HepG2 (cell line): Measurements from ENCODE around the gene SETD1A. TPM values are rescaled to one million over a fixed set of nuclear protein-coding genes. Genes with fewer than 3 reads are reported as not detected.

ENCODE experiments used
- BCLAF1 ChIP-seq: fragments of 450-650 bp; IDR thresholded peaks from 2 replicates; pipeline ENCODE4 v1.6.1; 2017; ENCODE audit warnings: mild to moderate bottlenecking
- CBX1 ChIP-seq: IDR thresholded peaks from one replicate; pipeline ENCODE4 v1.6.1; 2016; ENCODE audit warnings: antibody characterized with exemption, low read depth
- FOXO1 ChIP-seq: sonication (generic); formaldehyde crosslinking; IDR thresholded peaks from 2 replicates; pipeline ENCODE4 v1.4.0; 2020; ENCODE audit warnings: missing genetic modification reagents
- MEIS2 ChIP-seq: sonication (generic); formaldehyde crosslinking; IDR thresholded peaks from 2 replicates; pipeline ENCODE4 v1.9.0; 2021; ENCODE audit warnings: mild to moderate bottlenecking, missing genetic modification reagents
- PHB2 ChIP-seq: fragments of 450-650 bp; IDR thresholded peaks from 2 replicates; pipeline ENCODE4 v1.6.1; 2018; ENCODE audit not compliant: partially characterized antibody
- ZEB1 ChIP-seq: IDR thresholded peaks from 2 replicates; pipeline ENCODE4 v1.6.1; 2012; ENCODE audit warnings: mild to moderate bottlenecking, low read depth, inconsistent platforms; ENCODE audit not compliant: insufficient replicate concordance
- ZNF468 ChIP-seq: sonication (generic); formaldehyde crosslinking; IDR thresholded peaks from 2 replicates; pipeline ENCODE4 v1.8.0; 2022; ENCODE audit warnings: mild to moderate bottlenecking, moderate library complexity, missing genetic modification reagents
- ZNF512 ChIP-seq: sonication (generic); formaldehyde crosslinking; IDR thresholded peaks from 2 replicates; pipeline ENCODE4 v1.4.0; 2020; ENCODE audit warnings: mild to moderate bottlenecking, missing genetic modification reagents
- ZNF543 ChIP-seq: sonication (generic); formaldehyde crosslinking; IDR thresholded peaks from 2 replicates; pipeline ENCODE4 v1.4.0; 2020; ENCODE audit warnings: mild to moderate bottlenecking, missing genetic modification reagents
- ZNF562 ChIP-seq: sonication (generic); formaldehyde crosslinking; IDR thresholded peaks from 2 replicates; pipeline ENCODE4 v1.8.0; 2022; ENCODE audit warnings: missing genetic modification reagents, borderline replicate concordance
- ZNF772 ChIP-seq: sonication (generic); formaldehyde crosslinking; IDR thresholded peaks from 2 replicates; pipeline ENCODE4 v1.5.0; 2020; ENCODE audit warnings: mild to moderate bottlenecking, missing genetic modification reagents
- polyA plus RNA-seq, 8 experiments: library from polyadenylated mRNA; depleted of rRNA in 3 of 8; stranded (reverse) in 7 of 8; unstranded in 1 of 8; fragments of >200 nt; fragmentation: Illumina TruSeq in 4 of 8; extraction: Trizol in 4 of 8; gene quantifications; 2 replicates each; pipeline versions ENCODE4 v1.2.1 to v1.2.3, GENCODE V29; 2011 to 2016; ENCODE audit warnings: low read depth in 4 of 8, missing spikeins in 1 of 8, mixed read lengths in 1 of 8; ENCODE audit not compliant: insufficient read depth in 1 of 8
- small RNA-seq, 3 experiments: library from RNA; depleted of rRNA; stranded (forward); fragments of <200 nt; gene quantifications; one replicate each; pipeline ENCODE3, GENCODE V24; 2012; ENCODE audit warnings: low read depth in 2 of 3, low replicate concordance in 1 of 3; ENCODE audit not compliant: insufficient read length in 3 of 3, insufficient read depth in 2 of 3
- total RNA-seq, 5 experiments: library from RNA; depleted of rRNA; stranded (reverse); fragments of >200 nt; fragmentation: Illumina TruSeq; extraction: Trizol; gene quantifications; 2 replicates each; pipeline ENCODE4 v1.2.3, GENCODE V29; 2016; ENCODE audit warnings: low read depth in 1 of 5

Gene SETD1A
- total and polyA plus RNA-seq, 2 of the 13 experiments (the other 11 are each of a cell fraction or from before 2014, with no cell fraction given): 3.8 to 5.6 TPM

- TF ChIP-seq ZNF562 (CRISPR knock-in tag) (no peak), ZNF772 (CRISPR knock-in tag) (0 out of 2 replicates have a peak, but pooled peaks have one; percentile 18), ZEB1 (peak; percentile 33), PHB2 (no peak), CBX1 (no peak), ZNF543 (CRISPR knock-in tag) (no peak), ZNF468 (CRISPR knock-in tag) (no peak), FOXO1 (CRISPR knock-in tag) (no peak; the same call in 1 of the 2 replicates), BCLAF1 (no peak), ZNF512 (no peak), MEIS2 (CRISPR knock-in tag) (0 out of 2 replicates have a peak, but pooled peaks have one; percentile 30)
Observed at GRCh38 chr16:31033709-31034492, 76.3 kb downstream of the SETD1A start (continued).

Small RNA genes within 50 kb of the gene (small RNA-seq; reads per million reads assigned to genes)
- 0 to 0.97 (median 0) reads per million in 3 experiments for gene AC135048.1

Other genes starting within 250 kb of the SETD1A start
- 33.9 and 37.4 TPM in 2 replicates for gene PHKG2, start 209.3 kb upstream of the SETD1A start, total RNA-seq (2016; rRNA removed; fragmentation: Illumina TruSeq; extraction: Trizol)
- 39.8 and 42.1 TPM in 2 replicates for gene PHKG2, start 209.3 kb upstream of the SETD1A start, polyA plus RNA-seq (2011; rRNA removed)
- gene CFAP119, start 195.7 kb upstream of the SETD1A start, total RNA-seq (2016; rRNA removed; fragmentation: Illumina TruSeq; extraction: Trizol): 1.2 and 6.4 TPM in 2 replicates
- 4.0 and 6.4 TPM in 2 replicates for gene CFAP119, start 195.7 kb upstream of the SETD1A start, polyA plus RNA-seq (2011; rRNA removed)
- gene RNF40, start 195.4 kb upstream of the SETD1A start, total RNA-seq (2016; rRNA removed; fragmentation: Illumina TruSeq; extraction: Trizol): 85.6 and 102 TPM in 2 replicates
- 84.0 and 91.0 TPM in 2 replicates for gene RNF40, start 195.4 kb upstream of the SETD1A start, polyA plus RNA-seq (2011; rRNA removed)
- 14.3 and 16.5 TPM in 2 replicates for gene ZNF629, start 170.5 kb upstream of the SETD1A start, total RNA-seq (2016; rRNA removed; fragmentation: Illumina TruSeq; extraction: Trizol)
- gene ZNF629, start 170.5 kb upstream of the SETD1A start, polyA plus RNA-seq (2011; rRNA removed): 6.1 and 8.2 TPM in 2 replicates
- 20.6 and 33.8 TPM in 2 replicates for gene BCL7C, start 63.7 kb upstream of the SETD1A start, total RNA-seq (2016; rRNA removed; fragmentation: Illumina TruSeq; extraction: Trizol)
- 17.3 and 17.7 TPM in 2 replicates for gene BCL7C, start 63.7 kb upstream of the SETD1A start, polyA plus RNA-seq (2011; rRNA removed)
- 0.11 and 0.13 TPM in 2 replicates for gene CTF1, start 61.1 kb upstream of the SETD1A start, total RNA-seq (2016; rRNA removed; fragmentation: Illumina TruSeq; extraction: Trizol)
- 1.8 and 2.6 TPM in 2 replicates for gene CTF1, start 61.1 kb upstream of the SETD1A start, polyA plus RNA-seq (2011; rRNA removed)
- 7.4 and 13.7 TPM in 2 replicates for gene FBXL19, start 34.2 kb upstream of the SETD1A start, total RNA-seq (2016; rRNA removed; fragmentation: Illumina TruSeq; extraction: Trizol)
- 6.0 and 10.1 TPM in 2 replicates for gene FBXL19, start 34.2 kb upstream of the SETD1A start, polyA plus RNA-seq (2011; rRNA removed)
- gene ORAI3, start 8.7 kb upstream of the SETD1A start, total RNA-seq (2016; rRNA removed; fragmentation: Illumina TruSeq; extraction: Trizol): 6.3 and 11.4 TPM in 2 replicates
- gene ORAI3, start 8.7 kb upstream of the SETD1A start, polyA plus RNA-seq (2011; rRNA removed): 32.0 and 41.3 TPM in 2 replicates
- gene HSD3B7, start 27.5 kb downstream of the SETD1A start, total RNA-seq (2016; rRNA removed; fragmentation: Illumina TruSeq; extraction: Trizol): 58.8 and 69.7 TPM in 2 replicates
- 32.9 and 40.9 TPM in 2 replicates for gene HSD3B7, start 27.5 kb downstream of the SETD1A start, polyA plus RNA-seq (2011; rRNA removed)
- gene STX1B, start 52.9 kb downstream of the SETD1A start, total RNA-seq (2016; rRNA removed; fragmentation: Illumina TruSeq; extraction: Trizol): 1.7 and 3.0 TPM in 2 replicates
- 1.3 and 2.1 TPM in 2 replicates for gene STX1B, start 52.9 kb downstream of the SETD1A start, polyA plus RNA-seq (2011; rRNA removed)
- 29.2 and 31.3 TPM in 2 replicates for gene STX4, start 75.8 kb downstream of the SETD1A start, total RNA-seq (2016; rRNA removed; fragmentation: Illumina TruSeq; extraction: Trizol)
- gene STX4, start 75.8 kb downstream of the SETD1A start, polyA plus RNA-seq (2011; rRNA removed): 34.6 and 37.0 TPM in 2 replicates
- 7.5 and 9.8 TPM in 2 replicates for gene ZNF668, start 116.5 kb downstream of the SETD1A start, total RNA-seq (2016; rRNA removed; fragmentation: Illumina TruSeq; extraction: Trizol)
- gene ZNF668, start 116.5 kb downstream of the SETD1A start, polyA plus RNA-seq (2011; rRNA removed): 3.8 and 4.0 TPM in 2 replicates
- 7.8 and 10.9 TPM in 2 replicates for gene ZNF646, start 116.7 kb downstream of the SETD1A start, total RNA-seq (2016; rRNA removed; fragmentation: Illumina TruSeq; extraction: Trizol)
- gene ZNF646, start 116.7 kb downstream of the SETD1A start, polyA plus RNA-seq (2011; rRNA removed): 3.4 and 4.4 TPM in 2 replicates
- gene PRSS53, start 131.2 kb downstream of the SETD1A start, total RNA-seq (2016; rRNA removed; fragmentation: Illumina TruSeq; extraction: Trizol): 0.65 and 2.2 TPM in 2 replicates
- gene PRSS53, start 131.2 kb downstream of the SETD1A start, polyA plus RNA-seq (2011; rRNA removed): 6.9 and 7.4 TPM in 2 replicates
- gene VKORC1, start 137.0 kb downstream of the SETD1A start, total RNA-seq (2016; rRNA removed; fragmentation: Illumina TruSeq; extraction: Trizol): 92.1 and 141 TPM in 2 replicates
- gene VKORC1, start 137.0 kb downstream of the SETD1A start, polyA plus RNA-seq (2011; rRNA removed): 613 and 615 TPM in 2 replicates
- gene BCKDK, start 150.6 kb downstream of the SETD1A start, total RNA-seq (2016; rRNA removed; fragmentation: Illumina TruSeq; extraction: Trizol): 24.9 and 25.2 TPM in 2 replicates
- gene BCKDK, start 150.6 kb downstream of the SETD1A start, polyA plus RNA-seq (2011; rRNA removed): 42.6 and 54.2 TPM in 2 replicates
- 69.5 and 79.0 TPM in 2 replicates for gene KAT8, start 159.9 kb downstream of the SETD1A start, total RNA-seq (2016; rRNA removed; fragmentation: Illumina TruSeq; extraction: Trizol)
- 84.2 and 85.3 TPM in 2 replicates for gene KAT8, start 159.9 kb downstream of the SETD1A start, polyA plus RNA-seq (2011; rRNA removed)
- 1.2 and 2.6 TPM in 2 replicates for gene PRSS8, start 178.0 kb downstream of the SETD1A start, total RNA-seq (2016; rRNA removed; fragmentation: Illumina TruSeq; extraction: Trizol)
- gene PRSS8, start 178.0 kb downstream of the SETD1A start, polyA plus RNA-seq (2011; rRNA removed): 7.2 and 20.0 TPM in 2 replicates
- gene PRSS36, start 192.3 kb downstream of the SETD1A start, total RNA-seq (2016; rRNA removed; fragmentation: Illumina TruSeq; extraction: Trizol): 1.1 and 1.5 TPM in 2 replicates
- gene PRSS36, start 192.3 kb downstream of the SETD1A start, polyA plus RNA-seq (2011; rRNA removed): 2.1 and 2.7 TPM in 2 replicates
- gene FUS, start 222.4 kb downstream of the SETD1A start, total RNA-seq (2016; rRNA removed; fragmentation: Illumina TruSeq; extraction: Trizol): 64.8 and 68.1 TPM in 2 replicates
- gene FUS, start 222.4 kb downstream of the SETD1A start, polyA plus RNA-seq (2011; rRNA removed): 168 and 176 TPM in 2 replicates
- gene PYCARD, start 245.0 kb downstream of the SETD1A start, total RNA-seq (2016; rRNA removed; fragmentation: Illumina TruSeq; extraction: Trizol): 4.4 and 4.8 TPM in 2 replicates
- 6.0 and 9.2 TPM in 2 replicates for gene PYCARD, start 245.0 kb downstream of the SETD1A start, polyA plus RNA-seq (2011; rRNA removed)